SK-N-SH (cell line): ENCODE measurements around the gene AMFR. TPM values are rescaled to one million over a fixed set of nuclear protein-coding genes. Genes with fewer than 3 reads are reported as not detected.

ENCODE experiments used
- CTCF ChIA-PET: fragments of 300-600, 350-600 bp; formaldehyde crosslinking; extraction: SDS; loops from one replicate; lab custom pipeline; 2021; lab: Yijun Ruan, JAX
- POLR2A ChIA-PET: fragments of 350-600 bp; sonication (Branson Sonifier 250); formaldehyde crosslinking; extraction: SDS; loops from one replicate; lab custom pipeline; 2020; ENCODE audit warnings: antibody characterized with exemption, inconsistent platforms; lab: Yijun Ruan, JAX
- DNase-seq: peaks from one replicate; pipeline ENCODE4 v3.0.0; 2012
- H2AFZ ChIP-seq: fragments of 200-600 bp; sonication (generic); 2 replicates; pipeline ENCODE4 v1.8.1; 2016; ENCODE audit warnings: antibody characterized with exemption, mild to moderate bottlenecking, low read depth
- H3F3A ChIP-seq: fragments of 200-600 bp; sonication (generic); replicated peaks from 2 replicates; pipeline ENCODE3; 2016; ENCODE audit warnings: antibody characterized with exemption, mild to moderate bottlenecking; ENCODE audit not compliant: insufficient read depth
- H3K27ac ChIP-seq, 2 experiments: fragments of 200-500 bp in 1 of 2; fragments of 200-600 bp in 1 of 2; sonication (Bioruptor generic) in 1 of 2; sonication (generic), shearing (Covaris generic) in 1 of 2; 2 replicates each; pipeline versions ENCODE4 v1.5.1 to v1.6.1; 2014 to 2016; ENCODE audit warnings: low read depth in 2 of 2, inconsistent platforms in 1 of 2, low read length in 1 of 2, mild to moderate bottlenecking in 1 of 2, mixed read lengths in 1 of 2
- H3K27me3 ChIP-seq: fragments of 200-600 bp; sonication (generic), shearing (Covaris generic); 2 replicates; pipeline ENCODE4 v1.6.1; 2016; ENCODE audit warnings: mixed run types; ENCODE audit not compliant: insufficient read depth
- H3K36me3 ChIP-seq, 2 experiments: fragments of 200-500 bp in 1 of 2; fragments of 200-600 bp in 1 of 2; sonication (Bioruptor generic) in 1 of 2; sonication (generic) in 1 of 2; replicated peaks in 1 of 2; 2 replicates each; pipeline versions ENCODE3 to v1.5.1; 2014 to 2016; ENCODE audit warnings: low read length in 1 of 2, mild to moderate bottlenecking in 1 of 2; ENCODE audit not compliant: insufficient read depth in 2 of 2, control insufficient read depth in 1 of 2
- H3K4me1 ChIP-seq, 2 experiments: fragments of 200-500 bp in 1 of 2; fragments of 200-600 bp in 1 of 2; sonication (Bioruptor generic) in 1 of 2; sonication (generic), shearing (Covaris generic) in 1 of 2; 2 replicates each; pipeline versions ENCODE4 v1.5.1 to v1.6.1; 2014 to 2016; ENCODE audit warnings: low read depth in 1 of 2, low read length in 1 of 2, mixed run types in 1 of 2; ENCODE audit not compliant: insufficient read depth in 2 of 2, control insufficient read depth in 1 of 2
- H3K4me2 ChIP-seq: fragments of 200-600 bp; sonication (generic), shearing (Covaris generic); 2 replicates; pipeline ENCODE4 v1.6.1; 2017; ENCODE audit warnings: mixed run types
- H3K4me3 ChIP-seq, 2 experiments: fragments of 200-500 bp in 1 of 2; fragments of 200-600 bp in 1 of 2; sonication (Bioruptor generic) in 1 of 2; sonication (generic), shearing (Covaris generic) in 1 of 2; 2 replicates each; pipeline versions ENCODE4 v1.5.1 to v1.8.1; 2014 to 2016; ENCODE audit warnings: low read depth in 2 of 2, inconsistent platforms in 1 of 2, low read length in 1 of 2, mild to moderate bottlenecking in 1 of 2, mixed read lengths in 1 of 2, moderate library complexity in 1 of 2
- H3K79me2 ChIP-seq: fragments of 200-600 bp; sonication (generic); 2 replicates; pipeline ENCODE4 v1.8.1; 2017; ENCODE audit warnings: mild to moderate bottlenecking; ENCODE audit not compliant: insufficient read depth
- H3K9ac ChIP-seq: fragments of 200-600 bp; sonication (generic); 2 replicates; pipeline ENCODE4 v1.6.1; 2017; ENCODE audit warnings: mixed run types
- H3K9me2 ChIP-seq: fragments of 200-600 bp; sonication (generic); 2 replicates; pipeline ENCODE4 v1.6.1; 2017; ENCODE audit warnings: mixed run types
- H3K9me3 ChIP-seq: fragments of 200-600 bp; sonication (generic); 2 replicates; pipeline ENCODE4 v1.6.1; 2017; ENCODE audit warnings: mixed run types, mild to moderate bottlenecking, moderate library complexity
- H4K20me1 ChIP-seq: fragments of 200-600 bp; sonication (generic); 2 replicates; pipeline ENCODE4 v1.6.1; 2017; ENCODE audit warnings: mild to moderate bottlenecking, mixed run types; ENCODE audit not compliant: insufficient read depth
- EZH2phosphoT487 ChIP-seq: fragments of 200-600 bp; sonication (generic); IDR thresholded peaks from 2 replicates; pipeline ENCODE4 v1.6.1; 2017; ENCODE audit warnings: low read depth, mixed run types, mild to moderate bottlenecking, antibody characterized with exemption, moderate library complexity, borderline replicate concordance
- FOSL2 ChIP-seq: IDR thresholded peaks from 2 replicates; pipeline ENCODE4 v1.4.0; 2012; ENCODE audit warnings: low read depth, mild to moderate bottlenecking, moderate library complexity, borderline replicate concordance
- FOXJ3 ChIP-seq: sonication (generic); formaldehyde crosslinking; IDR thresholded peaks from 2 replicates; pipeline ENCODE4 v1.5.1; 2020; ENCODE audit warnings: mild to moderate bottlenecking, missing genetic modification reagents
- FOXM1 ChIP-seq: IDR thresholded peaks from 2 replicates; pipeline ENCODE4 v1.4.0; 2012; ENCODE audit warnings: low read depth, mild to moderate bottlenecking
- MEF2A ChIP-seq: IDR thresholded peaks from 2 replicates; pipeline ENCODE4 v1.4.0; 2012; ENCODE audit warnings: low read depth, borderline replicate concordance
- NFIC ChIP-seq: IDR thresholded peaks from 2 replicates; pipeline ENCODE4 v1.4.0; 2012; ENCODE audit warnings: borderline replicate concordance
- NRF1 ChIP-seq: IDR thresholded peaks from 2 replicates; pipeline ENCODE4 v1.6.1; 2012; ENCODE audit warnings: low read depth, mild to moderate bottlenecking, low read length
- POLR2AphosphoS5 ChIP-seq: IDR thresholded peaks from 2 replicates; pipeline ENCODE4 v1.6.1; 2012; ENCODE audit warnings: low read depth, low read length
- RAD21 ChIP-seq: IDR thresholded peaks from 2 replicates; pipeline ENCODE4 v1.6.1; 2012; ENCODE audit warnings: mild to moderate bottlenecking, low read length
- RCOR1 ChIP-seq: fragments of 150-350 bp; IDR thresholded peaks from 2 replicates; pipeline ENCODE4 v1.6.1; 2017; ENCODE audit warnings: antibody characterized with exemption, low read length
- RXRA ChIP-seq: IDR thresholded peaks from 2 replicates; pipeline ENCODE4 v1.4.0; 2012; ENCODE audit warnings: low read depth, mild to moderate bottlenecking, borderline replicate concordance
- SIN3A ChIP-seq: IDR thresholded peaks from 2 replicates; pipeline ENCODE4 v1.6.1; 2012; ENCODE audit warnings: low read depth, mild to moderate bottlenecking, low read length, moderate library complexity, borderline replicate concordance
- TCF12 ChIP-seq: IDR thresholded peaks from 2 replicates; pipeline ENCODE4 v1.4.0; 2012
- WGBS: methylation state at CpG from one replicate; pipeline ENCODE4 v1.1.6; 2017; ENCODE audit warnings: low lambda C conversion rate; 5-methylcytosine and 5-hydroxymethylcytosine counted together
- polyA plus RNA-seq, 3 experiments: library from polyadenylated mRNA; depleted of rRNA; stranded (reverse); fragments of >200 nt; gene quantifications; 2 replicates each; pipeline ENCODE4 v1.2.3, GENCODE V29; 2012
- TF ChIP-seq, protein P1 (sequence below): IDR thresholded peaks from 2 replicates; pipeline ENCODE4 v1.4.0; 2012; ENCODE audit warnings: low read depth, borderline replicate concordance
- TF ChIP-seq, protein P2 (sequence below): IDR thresholded peaks from 2 replicates; pipeline ENCODE4 v1.4.0; 2012; ENCODE audit warnings: low read depth
- TF ChIP-seq, protein P3 (sequence below): fragments of 150-350 bp; IDR thresholded peaks from 2 replicates; pipeline ENCODE4 v1.6.1; 2017; ENCODE audit warnings: antibody characterized with exemption, low read length, low read depth, borderline replicate concordance
- TF ChIP-seq, protein P4 (sequence below): fragments of 200-600 bp; sonication (generic); IDR thresholded peaks from 2 replicates; pipeline ENCODE4 v1.6.1; 2017; ENCODE audit warnings: antibody characterized with exemption, mild to moderate bottlenecking, moderate library complexity
- TF ChIP-seq, protein P5 (sequence below): IDR thresholded peaks from 2 replicates; pipeline ENCODE4 v1.4.0; 2012; ENCODE audit warnings: low read depth, borderline replicate concordance

The AMFR gene
- polyA plus RNA-seq, 1 of the 3 experiments (the other 2 are of a cell fraction), result 65.3 TPM

- no peak overlapping the region for H3K9ac ChIP-seq
- ChIA-PET CTCF (interaction anchor here (1.1 to 1.4 kb wide), 2 partner anchors 12 to 880 kb away, joined by 3 to 6 read pairs; no protein-coding TSS in a partner anchor), POLR2A (no interaction called here)
- 78% methylated on average over 9 of the region's 18 CpGs for WGBS
- no peaks in the 10 kb centered on the region for H3K9me3 ChIP-seq
- no peak overlapping the region for H2AFZ ChIP-seq
- no peaks in the 10 kb centered on the region for H3F3A ChIP-seq
- H3K4me3 ChIP-seq, result no peak overlapping the region
- H4K20me1 ChIP-seq, result no peaks in the 10 kb centered on the region
- H3K27me3 ChIP-seq, result no peaks in the 10 kb centered on the region
- no peaks in the 10 kb centered on the region for H3K79me2 ChIP-seq
- TF ChIP-seq POLR2AphosphoS5 (no peak), MEF2A (no peak), RCOR1 (no peak), FOXM1 (no peak)
- TF ChIP-seq, all 33 proteins: peak for 0
- Histone ChIP-seq H3K4me2 (no peak overlapping the region), H3K4me1 (peaks cover 0 to 27% of the 10 kb centered on the region in 2 experiments; a peak in 1 of 4 replicates), H3K9me2 (no peaks in the 10 kb centered on the region), H3K36me3 (no peaks in the 10 kb centered on the region), H3K27ac (no peak overlapping the region; a peak in 1 of 4 replicates)
- no peak for DNase-seq
These were observed 80.6 kb downstream of the AMFR start for GRCh38 chr16:56344518-56345405.

DNA sequence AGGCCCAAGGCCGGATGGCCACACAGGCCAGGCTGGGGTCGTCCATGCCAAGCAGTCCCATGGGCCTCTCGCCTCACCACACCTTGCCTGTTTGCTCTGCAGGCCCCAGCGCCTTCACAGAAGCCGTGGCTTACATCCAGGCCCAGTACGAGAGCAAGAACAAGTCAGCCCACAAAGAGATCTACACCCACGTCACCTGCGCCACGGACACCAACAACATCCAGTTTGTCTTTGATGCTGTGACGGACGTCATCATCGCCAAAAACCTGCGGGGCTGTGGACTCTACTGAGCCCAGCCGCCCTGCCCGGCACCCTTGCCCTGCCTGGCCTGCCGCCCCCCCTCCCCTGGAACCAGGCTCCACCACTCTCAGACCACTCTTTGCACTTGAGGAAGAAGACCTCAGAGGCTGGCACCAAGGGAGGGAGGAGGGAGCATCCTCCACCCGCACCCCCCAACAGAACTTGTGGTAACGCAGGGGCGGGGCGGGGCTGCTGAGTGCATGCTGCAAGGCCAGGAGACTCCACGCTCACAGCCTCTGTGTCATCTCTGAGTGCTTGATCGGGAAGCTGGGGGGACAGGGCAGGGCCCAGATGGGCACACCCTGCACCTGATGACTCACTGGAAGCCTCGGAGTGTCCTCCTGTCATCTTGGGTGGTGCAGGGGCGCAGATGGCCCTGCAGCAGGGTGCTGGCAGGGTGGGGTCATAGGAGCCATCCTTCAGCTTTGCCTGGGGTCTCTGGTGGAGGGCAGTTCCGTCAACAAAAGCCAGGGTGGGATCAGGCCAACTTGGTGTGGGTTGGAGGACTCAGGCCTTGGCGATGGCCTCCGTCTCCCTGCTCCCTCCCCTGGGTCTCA is 81.5 kb downstream of the AMFR start:
- H3K9ac ChIP-seq, result no peak overlapping the region
- H3K9me3 ChIP-seq, result no peaks in the 10 kb centered on the region
- H3K79me2 ChIP-seq, result no peaks in the 10 kb centered on the region
- H4K20me1 ChIP-seq, result no peaks in the 10 kb centered on the region
- no peaks in the 10 kb centered on the region for H3K36me3 ChIP-seq
- CTCF ChIA-PET, result interaction anchor here (1.4 kb wide), 1 partner anchor 13 kb away, joined by 6 read pairs; no protein-coding TSS in a partner anchor
- POLR2A ChIA-PET, result no interaction called here
- H3K27ac ChIP-seq, result no peak overlapping the region; a peak in 1 of 4 replicates
- 77% methylated on average over 18 of the region's 27 CpGs for WGBS
- H3K9me2 ChIP-seq, result no peaks in the 10 kb centered on the region
- no peak overlapping the region for H3K4me3 ChIP-seq
- DNase-seq, result no peak
- H3F3A ChIP-seq, result no peaks in the 10 kb centered on the region
- H3K27me3 ChIP-seq, result no peaks in the 10 kb centered on the region
- H3K4me2 ChIP-seq, result no peak overlapping the region
- H3K4me1 ChIP-seq, result peaks cover 0 to 18% of the 10 kb centered on the region in 2 experiments; a peak in 1 of 4 replicates
- no peak overlapping the region for H2AFZ ChIP-seq
- TF ChIP-seq SIN3A, result no peak
- TF ChIP-seq NFIC, result no peak
- no peak for TF ChIP-seq FOSL2
- TF ChIP-seq, protein P1, sequence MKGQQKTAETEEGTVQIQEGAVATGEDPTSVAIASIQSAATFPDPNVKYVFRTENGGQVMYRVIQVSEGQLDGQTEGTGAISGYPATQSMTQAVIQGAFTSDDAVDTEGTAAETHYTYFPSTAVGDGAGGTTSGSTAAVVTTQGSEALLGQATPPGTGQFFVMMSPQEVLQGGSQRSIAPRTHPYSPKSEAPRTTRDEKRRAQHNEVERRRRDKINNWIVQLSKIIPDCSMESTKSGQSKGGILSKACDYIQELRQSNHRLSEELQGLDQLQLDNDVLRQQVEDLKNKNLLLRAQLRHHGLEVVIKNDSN, result no peak
- TF ChIP-seq, protein P2, sequence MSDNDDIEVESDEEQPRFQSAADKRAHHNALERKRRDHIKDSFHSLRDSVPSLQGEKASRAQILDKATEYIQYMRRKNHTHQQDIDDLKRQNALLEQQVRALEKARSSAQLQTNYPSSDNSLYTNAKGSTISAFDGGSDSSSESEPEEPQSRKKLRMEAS, result no peak
- no peak for TF ChIP-seq TCF12
- no peak for TF ChIP-seq RXRA
- TF ChIP-seq NRF1, result no peak
- TF ChIP-seq RCOR1, result no peak
- TF ChIP-seq, protein P3, sequence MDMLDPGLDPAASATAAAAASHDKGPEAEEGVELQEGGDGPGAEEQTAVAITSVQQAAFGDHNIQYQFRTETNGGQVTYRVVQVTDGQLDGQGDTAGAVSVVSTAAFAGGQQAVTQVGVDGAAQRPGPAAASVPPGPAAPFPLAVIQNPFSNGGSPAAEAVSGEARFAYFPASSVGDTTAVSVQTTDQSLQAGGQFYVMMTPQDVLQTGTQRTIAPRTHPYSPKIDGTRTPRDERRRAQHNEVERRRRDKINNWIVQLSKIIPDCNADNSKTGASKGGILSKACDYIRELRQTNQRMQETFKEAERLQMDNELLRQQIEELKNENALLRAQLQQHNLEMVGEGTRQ, result no peak
- TF ChIP-seq EZH2phosphoT487, result no peak
- no peak for TF ChIP-seq MEF2A
- no peak for TF ChIP-seq FOXJ3 (CRISPR knock-in tag)
- TF ChIP-seq RAD21, result no peak
- TF ChIP-seq, protein P4, sequence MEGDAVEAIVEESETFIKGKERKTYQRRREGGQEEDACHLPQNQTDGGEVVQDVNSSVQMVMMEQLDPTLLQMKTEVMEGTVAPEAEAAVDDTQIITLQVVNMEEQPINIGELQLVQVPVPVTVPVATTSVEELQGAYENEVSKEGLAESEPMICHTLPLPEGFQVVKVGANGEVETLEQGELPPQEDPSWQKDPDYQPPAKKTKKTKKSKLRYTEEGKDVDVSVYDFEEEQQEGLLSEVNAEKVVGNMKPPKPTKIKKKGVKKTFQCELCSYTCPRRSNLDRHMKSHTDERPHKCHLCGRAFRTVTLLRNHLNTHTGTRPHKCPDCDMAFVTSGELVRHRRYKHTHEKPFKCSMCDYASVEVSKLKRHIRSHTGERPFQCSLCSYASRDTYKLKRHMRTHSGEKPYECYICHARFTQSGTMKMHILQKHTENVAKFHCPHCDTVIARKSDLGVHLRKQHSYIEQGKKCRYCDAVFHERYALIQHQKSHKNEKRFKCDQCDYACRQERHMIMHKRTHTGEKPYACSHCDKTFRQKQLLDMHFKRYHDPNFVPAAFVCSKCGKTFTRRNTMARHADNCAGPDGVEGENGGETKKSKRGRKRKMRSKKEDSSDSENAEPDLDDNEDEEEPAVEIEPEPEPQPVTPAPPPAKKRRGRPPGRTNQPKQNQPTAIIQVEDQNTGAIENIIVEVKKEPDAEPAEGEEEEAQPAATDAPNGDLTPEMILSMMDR, result no peak
- TF ChIP-seq, protein P5, sequence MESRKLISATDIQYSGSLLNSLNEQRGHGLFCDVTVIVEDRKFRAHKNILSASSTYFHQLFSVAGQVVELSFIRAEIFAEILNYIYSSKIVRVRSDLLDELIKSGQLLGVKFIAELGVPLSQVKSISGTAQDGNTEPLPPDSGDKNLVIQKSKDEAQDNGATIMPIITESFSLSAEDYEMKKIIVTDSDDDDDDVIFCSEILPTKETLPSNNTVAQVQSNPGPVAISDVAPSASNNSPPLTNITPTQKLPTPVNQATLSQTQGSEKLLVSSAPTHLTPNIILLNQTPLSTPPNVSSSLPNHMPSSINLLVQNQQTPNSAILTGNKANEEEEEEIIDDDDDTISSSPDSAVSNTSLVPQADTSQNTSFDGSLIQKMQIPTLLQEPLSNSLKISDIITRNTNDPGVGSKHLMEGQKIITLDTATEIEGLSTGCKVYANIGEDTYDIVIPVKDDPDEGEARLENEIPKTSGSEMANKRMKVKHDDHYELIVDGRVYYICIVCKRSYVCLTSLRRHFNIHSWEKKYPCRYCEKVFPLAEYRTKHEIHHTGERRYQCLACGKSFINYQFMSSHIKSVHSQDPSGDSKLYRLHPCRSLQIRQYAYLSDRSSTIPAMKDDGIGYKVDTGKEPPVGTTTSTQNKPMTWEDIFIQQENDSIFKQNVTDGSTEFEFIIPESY, result no peak
